ENCODE data around the gene FOXO1.

Gene FOXO1

DNA sequence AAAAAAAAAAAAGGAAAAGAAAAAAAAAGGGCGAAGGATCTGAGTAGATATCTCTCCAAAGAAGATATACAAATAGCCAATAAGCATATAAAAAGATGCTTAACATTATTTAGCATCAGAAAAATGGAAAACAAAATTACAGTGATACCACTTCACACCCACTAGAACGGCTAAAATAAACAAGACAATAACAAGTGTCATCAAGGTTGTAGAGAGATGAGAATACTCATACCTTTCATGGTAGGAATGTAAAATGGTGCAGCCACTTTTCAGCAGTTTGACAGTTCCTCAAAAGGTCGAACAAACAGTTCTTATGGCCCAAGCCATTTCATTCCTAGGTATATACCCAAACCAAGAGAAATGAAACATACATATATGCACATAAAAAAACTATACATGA is 33.5 kb downstream of the FOXO1 start:
- H3K4me1 Mint-ChIP-seq (ENCODE audit: low read depth): peaks cover 86% of the 10 kb centered on the region
- H3K36me3 Mint-ChIP-seq (ENCODE audit: low read depth): peaks cover 26% of the 10 kb centered on the region
- no peaks in the 10 kb centered on the region for H3K9me3 Mint-ChIP-seq
- H3K27me3 Mint-ChIP-seq: no peaks in the 10 kb centered on the region
- H3K27ac Mint-ChIP-seq: no peak overlapping the region
- H3K4me3 Mint-ChIP-seq: no peak overlapping the region

DNA sequence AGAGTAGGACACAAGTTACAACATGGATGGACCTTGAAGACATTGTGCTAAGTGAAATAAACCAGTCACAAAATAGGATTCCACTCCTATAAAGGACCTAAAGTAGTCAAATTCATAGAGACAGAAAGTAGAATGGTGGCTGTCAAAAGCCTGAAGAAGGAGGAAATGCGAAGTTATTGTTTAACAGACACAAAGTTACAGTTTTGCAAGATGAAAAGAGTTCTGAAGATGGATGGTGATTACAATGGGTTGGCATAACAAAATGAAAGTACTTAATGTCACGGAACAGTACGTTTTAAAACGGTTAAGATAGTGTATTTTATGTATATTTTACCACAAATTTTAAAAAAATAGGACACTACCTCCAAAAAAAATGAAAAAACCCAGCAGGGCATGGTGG is 34.8 kb downstream of the FOXO1 start:
- Mint-ChIP-seq H3K27me3 (no peaks in the 10 kb centered on the region), H3K4me1 (ENCODE audit: low read depth) (peaks cover 85% of the 10 kb centered on the region), H3K36me3 (ENCODE audit: low read depth) (peaks cover 32% of the 10 kb centered on the region), H3K27ac (peak overlapping the region; percentile 53), H3K4me3 (peak overlapping the region; percentile 65), H3K9me3 (no peaks in the 10 kb centered on the region)

DNA sequence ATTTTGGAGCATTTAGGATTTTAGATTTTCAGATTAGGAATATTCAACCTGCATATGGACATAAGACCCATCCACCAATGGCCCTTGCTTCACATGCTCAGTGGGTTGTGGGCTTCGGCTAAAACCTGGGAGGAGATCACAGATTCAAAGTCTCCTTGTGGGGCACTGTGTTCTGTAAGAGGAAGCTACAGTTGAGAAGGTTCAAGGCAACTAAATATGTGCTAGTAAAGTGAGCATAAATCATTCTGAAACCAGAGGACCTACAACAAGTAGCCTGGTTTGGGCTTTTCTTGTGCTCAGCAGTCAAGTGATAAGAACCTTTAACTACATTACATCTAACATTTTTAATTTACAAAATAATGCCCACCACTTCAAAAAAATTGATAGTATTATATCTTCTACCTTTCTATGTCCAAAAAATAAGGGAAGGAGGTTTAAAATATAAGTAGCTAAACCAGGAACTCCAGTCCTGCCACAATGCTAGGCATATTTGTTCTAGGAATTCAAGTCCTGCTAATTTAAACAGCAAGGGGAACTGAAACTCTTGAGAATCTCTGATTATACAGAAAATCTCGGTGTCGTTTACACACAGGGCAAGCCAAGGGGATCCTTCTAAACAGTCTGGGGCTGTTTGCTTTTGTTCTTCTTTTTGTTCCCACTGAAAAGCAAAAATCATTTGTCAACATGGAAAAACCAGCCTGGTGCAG is 36.6 kb downstream of the FOXO1 start:
- H3K4me3 Mint-ChIP-seq: peak overlapping the region; percentile 38
- peaks cover 87% of the 10 kb centered on the region for H3K4me1 Mint-ChIP-seq (ENCODE audit: low read depth)
- H3K36me3 Mint-ChIP-seq (ENCODE audit: low read depth): peaks cover 32% of the 10 kb centered on the region
- no peaks in the 10 kb centered on the region for H3K9me3 Mint-ChIP-seq
- no peaks in the 10 kb centered on the region for H3K27me3 Mint-ChIP-seq
- peak overlapping the region; percentile 59 for H3K27ac Mint-ChIP-seq

DNA sequence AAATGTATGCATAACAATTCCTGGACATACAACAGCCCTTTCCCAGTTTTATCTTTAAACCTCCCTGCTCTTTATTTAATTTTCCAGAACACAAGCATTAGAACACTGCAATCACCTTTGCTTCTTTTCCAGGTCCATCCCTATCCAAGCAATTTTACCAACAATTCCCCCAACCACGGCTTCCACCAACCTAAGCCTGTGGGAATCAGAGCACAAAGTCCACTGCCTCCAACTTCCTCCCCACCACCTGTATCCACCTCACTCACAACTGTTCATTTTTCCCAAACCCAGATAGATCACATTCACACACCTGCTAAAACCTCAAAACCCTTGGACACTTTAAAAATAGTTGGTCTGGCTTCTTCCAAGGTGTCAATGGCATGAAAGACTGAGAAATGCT is 39.5 kb downstream of the FOXO1 start:
- Mint-ChIP-seq H3K4me1 (ENCODE audit: low read depth) (peaks cover 92% of the 10 kb centered on the region), H3K4me3 (no peak overlapping the region), H3K27me3 (no peaks in the 10 kb centered on the region), H3K27ac (peak overlapping the region; percentile 31), H3K36me3 (ENCODE audit: low read depth) (peaks cover 33% of the 10 kb centered on the region), H3K9me3 (no peaks in the 10 kb centered on the region)

- Mint-ChIP-seq H3K4me1 (ENCODE audit: low read depth) (peaks cover 88% of the 10 kb centered on the region), H3K36me3 (ENCODE audit: low read depth) (peaks cover 31% of the 10 kb centered on the region), H3K4me3 (no peak overlapping the region)
These were observed 39.9 kb downstream of the FOXO1 start for GRCh38 chr13:40626561-40626960.

DNA sequence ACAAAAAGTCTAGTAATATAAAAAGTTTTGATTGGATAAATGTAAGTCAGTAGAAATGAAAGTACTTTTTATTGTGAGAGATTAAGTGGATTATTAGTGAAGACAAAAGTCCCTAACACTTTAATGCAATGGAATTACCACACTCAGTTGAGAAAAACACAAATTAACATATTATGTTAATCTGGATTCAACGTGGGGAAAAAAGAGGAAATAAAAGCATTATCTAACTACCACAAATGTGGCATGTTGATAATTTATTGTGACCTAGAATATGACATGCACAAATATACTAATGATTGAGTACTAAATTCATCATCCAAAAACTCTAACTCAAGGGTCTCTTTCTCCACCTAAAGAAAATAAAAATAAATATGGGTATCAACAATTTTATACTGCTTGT is 41.5 kb downstream of the FOXO1 start:
- Mint-ChIP-seq H3K27ac (peak overlapping the region; percentile 14), H3K4me3 (no peak overlapping the region), H3K9me3 (no peaks in the 10 kb centered on the region), H3K36me3 (ENCODE audit: low read depth) (peaks cover 35% of the 10 kb centered on the region), H3K27me3 (no peaks in the 10 kb centered on the region), H3K4me1 (ENCODE audit: low read depth) (peaks cover 83% of the 10 kb centered on the region)

More at GRCh38 chr13:40626561-40626960, 39.9 kb downstream of the FOXO1 start:
- Mint-ChIP-seq H3K27me3 (no peaks in the 10 kb centered on the region), H3K9me3 (no peaks in the 10 kb centered on the region), H3K27ac (peak overlapping the region; percentile 59)

DNA sequence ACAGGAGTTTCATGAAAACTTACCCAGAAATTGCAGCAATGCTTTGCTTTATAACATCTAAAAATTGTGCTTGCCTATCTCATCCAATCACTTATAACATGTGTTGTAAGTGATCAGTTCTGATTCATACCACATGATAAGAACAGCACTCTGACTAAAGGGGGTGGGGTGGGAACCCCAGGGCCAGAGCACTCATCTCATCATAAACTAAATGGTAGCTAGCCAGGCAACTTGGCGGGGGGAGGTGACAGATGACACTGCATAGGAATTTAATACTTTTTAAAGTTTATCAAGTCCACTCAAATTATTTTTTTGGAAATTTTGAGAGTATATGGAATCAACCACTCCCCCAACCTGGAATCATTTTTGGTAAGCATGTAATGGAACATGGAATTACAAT is 42.1 kb downstream of the FOXO1 start:
- Mint-ChIP-seq H3K4me3 (no peak overlapping the region), H3K27me3 (no peaks in the 10 kb centered on the region), H3K9me3 (no peaks in the 10 kb centered on the region), H3K36me3 (ENCODE audit: low read depth) (peaks cover 41% of the 10 kb centered on the region), H3K27ac (peak overlapping the region; percentile 72), H3K4me1 (ENCODE audit: low read depth) (peaks cover 83% of the 10 kb centered on the region)

DNA sequence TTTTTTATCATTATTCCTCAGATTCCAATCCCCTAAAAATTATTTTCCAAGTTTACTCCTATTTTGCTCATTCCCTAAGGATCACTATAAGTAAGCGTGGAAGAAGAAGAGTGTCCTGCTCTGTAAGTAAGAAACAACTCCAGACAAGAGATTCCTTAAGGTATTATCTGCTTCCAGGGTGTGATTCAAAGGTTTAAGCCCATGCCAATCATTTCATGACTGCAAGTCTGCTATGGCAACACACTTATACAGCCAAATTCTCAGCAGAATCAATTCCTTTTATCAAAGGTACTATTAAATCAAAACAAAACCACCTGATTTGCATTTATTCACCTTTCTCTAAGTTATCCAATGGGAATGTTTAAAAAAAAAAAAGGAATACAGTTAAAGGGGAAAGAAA is 43.7 kb downstream of the FOXO1 start:
- Mint-ChIP-seq H3K36me3 (ENCODE audit: low read depth) (peaks cover 40% of the 10 kb centered on the region), H3K4me1 (ENCODE audit: low read depth) (peaks cover 86% of the 10 kb centered on the region), H3K4me3 (no peak overlapping the region), H3K9me3 (no peaks in the 10 kb centered on the region), H3K27ac (peak overlapping the region; percentile 69), H3K27me3 (no peaks in the 10 kb centered on the region)

- Mint-ChIP-seq H3K36me3 (ENCODE audit: low read depth) (peaks cover 40% of the 10 kb centered on the region), H3K9me3 (no peaks in the 10 kb centered on the region), H3K27me3 (no peaks in the 10 kb centered on the region), H3K4me1 (ENCODE audit: low read depth) (peaks cover 88% of the 10 kb centered on the region), H3K27ac (peak overlapping the region; percentile 69), H3K4me3 (no peak overlapping the region)
These were observed 44.2 kb downstream of the FOXO1 start for GRCh38 chr13:40622246-40622645.

DNA sequence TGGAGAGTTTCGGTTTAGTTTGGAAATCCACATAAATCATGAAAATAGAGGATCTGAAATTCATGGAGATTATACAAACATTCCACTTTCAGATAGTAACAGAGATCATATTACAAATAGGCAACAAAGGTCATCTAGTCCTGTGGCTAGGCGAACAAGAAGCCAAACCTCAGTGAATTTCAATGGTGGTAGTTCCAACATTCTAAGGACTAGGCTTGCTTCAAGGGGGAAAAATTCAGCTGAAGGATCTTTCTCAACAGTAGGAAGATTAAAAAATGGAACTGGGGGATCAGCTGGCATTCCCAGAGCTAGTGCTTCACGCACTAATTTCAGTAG is 47.0 kb downstream of the FOXO1 start:
- H3K4me3 Mint-ChIP-seq: peak overlapping the region; percentile 46
- peaks cover 47% of the 10 kb centered on the region for H3K36me3 Mint-ChIP-seq (ENCODE audit: low read depth)
- H3K27ac Mint-ChIP-seq: peak overlapping the region; percentile 90
- H3K27me3 Mint-ChIP-seq: no peaks in the 10 kb centered on the region
- peaks cover 89% of the 10 kb centered on the region for H3K4me1 Mint-ChIP-seq (ENCODE audit: low read depth)
- H3K9me3 Mint-ChIP-seq: no peaks in the 10 kb centered on the region

- H3K27ac Mint-ChIP-seq: peak overlapping the region; percentile 90
- peaks cover 47% of the 10 kb centered on the region for H3K36me3 Mint-ChIP-seq (ENCODE audit: low read depth)
- no peaks in the 10 kb centered on the region for H3K27me3 Mint-ChIP-seq
- H3K4me1 Mint-ChIP-seq (ENCODE audit: low read depth): peaks cover 90% of the 10 kb centered on the region
- peak overlapping the region; percentile 46 for H3K4me3 Mint-ChIP-seq
- no peaks in the 10 kb centered on the region for H3K9me3 Mint-ChIP-seq
These were observed 47.6 kb downstream of the FOXO1 start for GRCh38 chr13:40618581-40619478.

DNA sequence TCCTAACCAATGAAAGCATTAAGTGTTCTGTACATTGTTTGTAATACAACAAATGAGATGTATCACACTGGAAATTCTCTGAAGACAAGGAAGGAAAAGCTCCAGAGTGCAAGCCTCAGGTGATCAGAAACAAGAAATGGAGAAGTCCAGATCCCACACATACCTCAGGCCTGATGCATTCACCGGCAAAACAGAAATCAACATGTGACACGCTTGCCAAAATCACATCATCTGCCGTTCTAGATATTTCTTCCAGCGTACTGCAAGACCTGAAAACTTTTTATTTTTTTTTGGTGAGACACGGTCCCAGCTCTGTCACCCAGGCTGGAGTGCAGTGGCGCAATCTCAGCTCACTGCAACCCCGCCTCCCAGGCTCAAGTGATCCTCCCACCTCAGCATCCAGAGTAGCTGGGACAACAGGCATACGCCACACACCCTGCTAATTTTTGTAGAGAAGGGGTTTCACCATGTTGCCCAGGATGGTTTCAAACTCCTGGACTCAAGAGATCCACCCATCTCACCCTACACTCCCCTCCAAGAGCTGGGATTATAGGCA is 48.6 kb downstream of the FOXO1 start:
- Mint-ChIP-seq H3K27ac (peak overlapping the region; percentile 90), H3K9me3 (no peaks in the 10 kb centered on the region), H3K4me3 (no peak overlapping the region), H3K36me3 (ENCODE audit: low read depth) (peaks cover 44% of the 10 kb centered on the region), H3K4me1 (ENCODE audit: low read depth) (peaks cover 91% of the 10 kb centered on the region), H3K27me3 (no peaks in the 10 kb centered on the region)

GRCh38 chr13:40615619-40616018 is 50.8 kb downstream of the FOXO1 start:
- Mint-ChIP-seq H3K4me1 (ENCODE audit: low read depth) (peaks cover 100% of the 10 kb centered on the region), H3K36me3 (ENCODE audit: low read depth) (peaks cover 47% of the 10 kb centered on the region), H3K27me3 (no peaks in the 10 kb centered on the region), H3K4me3 (no peak overlapping the region), H3K9me3 (no peaks in the 10 kb centered on the region), H3K27ac (peak overlapping the region; percentile 71)

GRCh38 chr13:40613914-40614313 is 52.5 kb downstream of the FOXO1 start:
- no peaks in the 10 kb centered on the region for H3K27me3 Mint-ChIP-seq
- H3K36me3 Mint-ChIP-seq (ENCODE audit: low read depth): peaks cover 38% of the 10 kb centered on the region
- peaks cover 100% of the 10 kb centered on the region for H3K4me1 Mint-ChIP-seq (ENCODE audit: low read depth)
- H3K9me3 Mint-ChIP-seq: no peaks in the 10 kb centered on the region
- peak overlapping the region; percentile 84 for H3K4me3 Mint-ChIP-seq
- peak overlapping the region; percentile 98 for H3K27ac Mint-ChIP-seq

- peak overlapping the region; percentile 98 for H3K27ac Mint-ChIP-seq
- H3K36me3 Mint-ChIP-seq (ENCODE audit: low read depth): peaks cover 40% of the 10 kb centered on the region
- peaks cover 100% of the 10 kb centered on the region for H3K4me1 Mint-ChIP-seq (ENCODE audit: low read depth)
- H3K9me3 Mint-ChIP-seq: peaks cover 3% of the 10 kb centered on the region
- peak overlapping the region; percentile 84 for H3K4me3 Mint-ChIP-seq
- H3K27me3 Mint-ChIP-seq: no peaks in the 10 kb centered on the region
These were observed 53.1 kb downstream of the FOXO1 start for GRCh38 chr13:40613192-40613818.
